ENCODE data around the gene ARL2.

GRCh38 chr11:65059523-65059922, 45.6 kb downstream of the ARL2 start:
- TF ChIP-seq CTCF (optimal IDR thresholded peaks at IDR 0.05 in 1 of 3, IDR thresholded peaks at IDR 0.05 in 1 of 3, conservative IDR thresholded peaks at IDR 0.05 in 1 of 3; ENCODE audit: extremely low read depth in 1 of 3, insufficient read depth in 2 of 3, low read length in 3 of 3) = no peak
- TF ChIP-seq EZH2 (IDR thresholded peaks at IDR 0.05; ENCODE audit: low read length) = no peak
